GM06990 (cell line): ENCODE measurements around the gene CPTP.
A peak's percentile ranks its signal among the peaks of the same experiment; 100 is the strongest.

Experiments used
- DNase-seq: peaks from one replicate; pipeline ENCODE4 v3.0.0-alpha.2; 2011; ENCODE audit not compliant: insufficient read length; ENCODE audit errors: extremely low read depth
- H3K27me3 ChIP-seq: replicated peaks from 2 replicates; pipeline ENCODE4 v1.6.0; 2011; ENCODE audit warnings: low read length; ENCODE audit not compliant: control insufficient read depth, insufficient read depth
- H3K36me3 ChIP-seq: 2 replicates; pipeline ENCODE4 v1.5.1; 2011; ENCODE audit warnings: low read length; ENCODE audit not compliant: control insufficient read depth, insufficient read depth
- H3K4me3 ChIP-seq: replicated peaks from 2 replicates; pipeline ENCODE4 v1.5.1; 2011; ENCODE audit warnings: low read depth, mild to moderate bottlenecking, control low read depth, low read length
- CTCF ChIP-seq: IDR thresholded peaks from 2 replicates; pipeline ENCODE4 v1.5.1; 2011; ENCODE audit warnings: low read length, control low read depth, mild to moderate bottlenecking, inconsistent platforms; ENCODE audit not compliant: insufficient read depth, poor library complexity, severe bottlenecking

Gene CPTP

DNA sequence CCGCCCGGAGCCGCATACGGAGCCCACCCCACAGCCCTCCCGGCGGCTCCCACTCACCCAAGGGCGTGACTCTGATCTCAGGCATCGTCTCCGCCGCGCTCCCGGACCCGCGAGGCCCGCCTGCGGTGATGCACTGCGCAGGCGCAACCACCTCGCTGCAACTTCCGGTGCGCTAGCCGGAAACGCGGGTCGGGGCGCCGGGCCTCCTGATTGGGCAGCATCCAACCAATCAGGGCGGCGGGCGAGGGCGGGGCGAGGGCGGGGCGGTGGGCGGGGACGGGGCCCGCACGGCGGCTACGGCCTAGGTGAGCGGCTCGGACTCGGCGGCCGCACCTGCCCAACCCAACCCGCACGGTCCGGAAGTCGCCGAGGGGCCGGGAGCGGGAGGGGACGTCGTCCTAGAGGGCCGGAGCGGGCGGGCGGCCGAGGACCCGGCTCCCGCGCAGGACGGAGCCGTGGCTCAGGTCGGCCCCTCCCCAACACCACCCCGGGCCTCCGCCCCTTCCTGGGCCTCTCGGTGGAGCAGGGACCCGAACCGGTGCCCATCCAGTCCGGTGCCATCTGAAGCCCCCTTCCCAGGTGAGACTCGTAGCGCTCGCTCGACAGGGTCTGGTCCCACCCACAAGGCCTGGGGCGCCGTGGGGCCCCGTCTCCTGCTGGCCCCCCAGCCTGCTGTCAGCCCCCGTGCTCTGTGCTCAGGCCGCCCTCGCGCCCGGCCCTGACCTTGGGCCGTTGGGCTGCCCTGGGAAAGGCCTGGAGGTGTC lies at the start of gene CPTP, which contains the start of gene INTS11:
Gene CPTP (plus strand): TSS at position 279 of the 764 bp plus-strand sequence. CDS start 2,109 bp downstream, outside the sequence.
Gene INTS11 (minus strand): TSS at position 137 of the 764 bp plus-strand sequence. CDS start 52 bp downstream, at position 85.
- H3K36me3 ChIP-seq = peaks cover 16% of the 10 kb centered on the region
- no peak for TF ChIP-seq CTCF

DNA sequence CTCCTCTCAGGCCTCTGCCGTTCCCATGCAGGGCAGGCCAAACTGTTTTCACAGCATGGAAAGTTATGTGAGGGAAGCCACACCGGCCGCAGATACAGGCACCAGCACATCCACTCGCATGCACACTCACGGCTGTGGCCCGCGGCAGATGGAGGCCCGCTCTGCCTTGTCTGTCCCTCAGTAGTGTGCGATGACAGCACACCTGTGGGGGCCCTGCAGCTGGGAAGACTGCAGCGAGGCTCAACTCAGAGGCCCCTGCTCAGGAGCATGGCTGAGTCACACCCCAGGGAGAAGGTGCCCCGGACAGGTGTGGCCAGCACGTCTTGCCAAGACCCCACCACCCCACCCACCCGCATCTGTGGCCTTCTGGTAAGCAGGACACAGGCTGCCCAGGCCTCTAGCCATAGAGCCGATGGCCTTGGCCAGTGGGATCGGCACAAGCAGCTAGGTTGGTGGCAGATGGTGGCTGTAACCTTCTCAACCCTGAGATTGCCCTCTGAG lies 49.6 kb upstream of the CPTP start:
- H3K4me3 ChIP-seq = no peak overlapping the region
- H3K36me3 ChIP-seq = no peaks in the 10 kb centered on the region
- no peak for TF ChIP-seq CTCF
- DNase-seq = no peak
- H3K27me3 ChIP-seq = no peaks in the 10 kb centered on the region

More for the DNA sequence above, at the start of gene CPTP, which contains the start of gene INTS11:
- peak; percentile 93 for DNase-seq
- no peaks in the 10 kb centered on the region for H3K27me3 ChIP-seq
- H3K4me3 ChIP-seq = peak within 1 kb of the TSS; percentile 96

DNA sequence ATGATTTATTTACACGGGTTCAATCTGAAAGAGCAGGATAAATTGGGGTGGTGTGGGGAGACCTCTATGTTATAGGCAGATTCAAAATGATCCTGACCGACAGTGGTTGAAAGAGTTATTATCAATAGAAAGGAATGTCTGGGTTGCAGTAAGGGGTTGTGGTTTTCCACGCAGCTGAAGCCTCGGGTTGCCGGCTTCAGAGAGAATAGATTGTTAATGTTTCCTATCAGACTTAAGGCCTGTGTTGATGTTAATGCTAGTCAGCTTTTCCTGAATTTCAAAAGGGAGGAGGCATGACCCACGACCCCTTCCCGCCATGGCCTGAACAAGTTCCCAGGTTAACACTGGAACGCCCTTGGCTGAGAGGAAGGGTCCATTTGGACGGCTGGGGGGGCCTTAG lies 48.8 kb upstream of the CPTP start:
- no peak for DNase-seq
- H3K4me3 ChIP-seq = no peak overlapping the region
- H3K36me3 ChIP-seq = no peaks in the 10 kb centered on the region
- no peaks in the 10 kb centered on the region for H3K27me3 ChIP-seq
- TF ChIP-seq CTCF = no peak

GRCh38 chr1:1278620-1279019 lies 46.0 kb upstream of the CPTP start:
- Histone ChIP-seq H3K27me3 (no peaks in the 10 kb centered on the region), H3K4me3 (no peak overlapping the region), H3K36me3 (no peaks in the 10 kb centered on the region)
- no peak for DNase-seq
- TF ChIP-seq CTCF = no peak

- no peak for TF ChIP-seq CTCF
- no peaks in the 10 kb centered on the region for H3K27me3 ChIP-seq
- no peaks in the 10 kb centered on the region for H3K36me3 ChIP-seq
- DNase-seq = no peak
- H3K4me3 ChIP-seq = no peak overlapping the region
Observed at GRCh38 chr1:1279028-1279427, 45.6 kb upstream of the CPTP start.
